Measurements from ENCODE around the gene PLAU.
"Not testable (repeated sequence)": the region's sequence is repeated elsewhere in the genome, so short reads cannot be mapped to it uniquely, and the experiment has no call there.

PLAU gene

DNA sequence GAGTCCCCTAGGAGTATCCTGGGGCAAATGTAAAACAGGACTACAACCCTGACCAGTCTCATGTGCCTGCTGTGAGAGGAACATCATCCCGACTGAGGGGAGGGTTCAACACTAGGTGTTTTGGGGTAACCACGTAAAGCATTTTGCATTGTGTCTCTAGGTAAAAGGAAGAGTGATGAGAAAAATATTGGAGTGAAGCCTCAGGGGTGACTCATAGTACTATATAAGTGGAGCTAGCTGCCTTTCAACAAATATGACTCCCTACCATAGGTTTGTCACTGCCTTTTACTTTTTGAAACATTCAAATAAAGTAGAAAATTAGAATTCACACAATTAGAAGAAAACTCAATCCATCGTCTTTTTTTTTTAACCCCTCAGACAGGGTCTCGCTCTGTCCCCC is 34.0 kb upstream of the PLAU start:
- no peak for DNase-seq (ENCODE audit: low read depth)

DNA sequence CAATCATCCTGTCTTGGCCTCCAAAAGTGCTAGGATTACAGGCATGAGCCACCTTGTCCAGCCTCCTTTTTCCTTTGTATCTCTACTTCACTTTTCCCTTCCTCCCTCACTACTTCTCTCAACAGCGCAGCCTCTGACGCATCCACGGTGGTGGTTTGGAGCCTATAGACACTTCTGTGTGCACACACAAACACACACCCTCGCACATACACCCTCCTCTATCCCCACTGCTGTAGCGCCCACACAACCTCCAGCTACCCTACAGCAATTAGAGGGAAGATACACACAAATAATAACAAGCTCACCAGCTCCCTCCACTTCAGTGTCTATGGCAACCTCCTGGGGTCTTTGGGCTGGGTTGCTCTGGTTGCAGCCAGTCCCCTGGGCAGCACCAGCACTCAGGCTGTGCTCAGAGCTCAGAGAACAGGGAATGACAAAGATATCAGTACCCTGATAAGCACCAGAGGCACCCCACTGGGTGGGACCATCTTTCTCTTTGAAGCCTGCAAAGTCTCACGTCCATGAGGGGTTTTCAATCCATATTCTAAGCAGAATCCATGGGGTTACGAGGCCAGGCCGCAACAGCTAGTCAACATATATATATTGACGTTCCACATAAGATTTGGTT is 33.3 kb upstream of the PLAU start:
- DNase-seq (ENCODE audit: low read depth) = no peak

DNA sequence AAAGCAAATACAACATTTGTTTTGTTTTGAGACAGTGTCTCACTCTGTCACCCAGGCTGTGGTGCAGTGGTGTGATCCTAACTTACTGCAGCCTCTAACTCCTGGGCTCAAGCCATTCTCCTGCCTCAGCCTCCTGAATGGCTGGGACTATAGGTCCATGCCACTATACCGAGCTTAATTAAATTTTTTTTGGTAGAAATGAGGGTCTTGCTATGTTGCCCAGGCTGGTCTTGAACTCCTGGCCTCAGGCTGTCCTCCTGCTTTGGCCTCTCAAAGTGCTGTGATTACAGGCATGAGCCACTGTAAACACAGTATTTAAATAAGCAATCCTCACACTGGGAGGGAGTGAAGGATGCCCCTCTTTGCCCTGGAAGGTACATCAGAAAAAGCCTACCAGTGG is 32.6 kb upstream of the PLAU start:
- DNase-seq (ENCODE audit: low read depth) = no peak

DNA sequence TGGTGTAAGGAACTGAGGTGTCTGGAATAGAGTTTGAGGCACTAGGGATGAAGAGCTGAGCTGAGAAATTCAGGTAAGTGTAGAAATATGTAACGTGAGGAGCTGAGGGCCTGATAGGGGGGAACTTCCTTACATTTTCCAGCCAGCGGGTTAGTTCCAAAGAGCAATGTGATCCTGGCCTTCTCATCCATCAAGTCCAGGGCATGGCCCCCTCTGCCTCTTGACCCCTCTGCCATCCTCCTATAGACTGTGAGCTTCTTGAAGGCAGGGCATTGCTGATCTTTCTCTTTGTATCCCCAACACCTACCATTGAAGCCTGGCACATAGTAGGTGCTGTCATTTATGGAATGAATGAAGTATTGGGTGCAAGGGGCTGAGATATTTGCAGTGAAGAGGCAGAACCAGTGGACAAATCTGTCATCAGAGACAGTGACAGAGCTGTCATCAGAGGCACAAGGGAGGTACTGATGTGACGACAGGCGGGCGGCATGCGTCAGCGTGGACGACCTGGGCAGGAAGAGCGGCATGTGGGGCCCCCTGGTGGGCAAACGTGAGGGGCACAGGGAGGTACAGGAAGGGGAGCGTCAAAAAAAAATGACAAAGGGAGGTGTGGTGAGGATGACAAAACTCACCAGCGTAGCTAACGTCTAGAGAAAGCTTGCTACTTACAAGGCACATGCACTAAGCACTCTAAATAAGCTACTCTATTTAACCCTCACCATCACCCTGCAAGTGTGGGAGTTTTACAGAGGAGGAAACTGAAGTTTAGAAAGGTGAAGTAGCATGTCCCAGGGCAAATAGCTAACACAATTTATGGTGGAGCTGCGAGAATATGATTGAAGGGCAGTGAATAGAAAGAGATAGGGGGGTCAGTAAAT is 31.4 kb upstream of the PLAU start:
- peak; percentile 91 for DNase-seq (ENCODE audit: low read depth)

DNA sequence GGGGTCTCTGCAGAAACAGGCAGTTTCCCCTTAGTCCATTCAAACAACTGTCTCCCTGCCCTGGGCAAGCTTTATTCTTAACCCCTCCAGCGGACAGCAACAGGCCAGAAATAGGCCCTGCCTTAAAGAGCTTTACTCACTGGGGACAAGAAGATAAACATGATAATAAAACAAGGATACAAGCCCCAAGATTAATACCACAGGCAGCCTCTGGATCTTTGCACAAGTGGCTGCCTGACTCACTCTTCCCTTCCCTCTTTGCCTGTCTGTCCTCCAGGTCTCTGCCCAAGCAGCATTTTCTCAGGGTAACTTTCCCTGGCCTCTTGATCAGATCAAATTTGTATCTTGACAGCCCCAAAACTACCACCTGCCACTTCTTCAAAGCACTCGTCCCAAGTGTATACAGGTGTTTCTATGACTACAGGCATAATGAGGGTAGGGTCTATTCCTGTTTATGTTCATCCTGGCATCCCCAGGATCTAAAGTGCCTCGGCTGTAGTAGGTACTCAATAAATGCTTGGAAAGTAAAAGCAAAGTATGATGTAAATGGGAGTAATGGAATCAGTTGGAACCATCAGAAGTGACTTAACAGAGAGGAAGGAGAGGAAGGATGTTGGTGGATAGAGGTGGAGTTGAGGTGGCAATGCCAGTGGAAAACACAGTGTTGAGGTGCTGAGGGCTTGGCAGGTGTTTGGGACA is 29.6 kb upstream of the PLAU start:
- no peak for DNase-seq (ENCODE audit: low read depth)

DNA sequence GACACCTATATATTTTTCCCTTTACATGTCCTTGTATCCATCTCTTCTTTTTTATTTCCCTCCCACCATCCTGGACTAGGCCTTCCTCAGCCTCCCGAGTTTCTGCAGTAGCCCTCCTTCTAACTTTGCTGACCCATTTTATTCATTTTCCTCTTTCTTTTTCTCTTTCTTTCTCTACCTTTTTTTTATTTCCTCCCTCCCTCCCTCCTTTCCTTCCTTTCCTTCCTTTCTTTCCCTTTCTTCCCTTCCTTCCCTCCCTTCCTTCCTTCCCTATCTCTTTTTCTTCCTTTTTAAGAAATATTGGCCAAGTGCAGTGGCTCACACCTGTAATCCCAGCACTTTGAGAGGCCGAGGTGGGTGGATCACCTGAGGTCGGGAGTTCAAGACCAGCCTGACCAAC is 26.9 kb upstream of the PLAU start:
- no peak for DNase-seq (ENCODE audit: low read depth)

DNA sequence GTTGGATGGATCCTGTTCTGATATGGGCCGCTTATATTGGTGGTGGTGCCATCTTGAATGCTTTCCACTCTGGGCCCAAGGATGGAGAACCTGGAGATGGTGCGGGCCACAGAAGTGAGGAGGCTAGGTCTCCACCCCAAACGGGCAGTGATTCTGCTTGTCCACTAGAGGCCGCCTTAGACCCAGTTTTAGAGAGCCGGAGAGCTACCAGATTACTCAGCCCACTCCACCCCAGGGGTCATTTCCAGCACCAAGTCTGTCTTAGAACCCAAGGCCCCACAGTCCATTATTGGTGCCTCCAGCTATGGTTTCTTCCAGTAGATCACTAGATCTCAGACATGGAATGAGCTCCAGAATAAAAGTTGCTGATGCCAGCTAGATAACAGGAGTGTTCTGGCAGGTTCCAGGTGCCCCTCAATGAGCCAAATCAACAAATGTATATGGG is 24.8 kb upstream of the PLAU start:
- peak; percentile 49 for DNase-seq (ENCODE audit: low read depth)

DNA sequence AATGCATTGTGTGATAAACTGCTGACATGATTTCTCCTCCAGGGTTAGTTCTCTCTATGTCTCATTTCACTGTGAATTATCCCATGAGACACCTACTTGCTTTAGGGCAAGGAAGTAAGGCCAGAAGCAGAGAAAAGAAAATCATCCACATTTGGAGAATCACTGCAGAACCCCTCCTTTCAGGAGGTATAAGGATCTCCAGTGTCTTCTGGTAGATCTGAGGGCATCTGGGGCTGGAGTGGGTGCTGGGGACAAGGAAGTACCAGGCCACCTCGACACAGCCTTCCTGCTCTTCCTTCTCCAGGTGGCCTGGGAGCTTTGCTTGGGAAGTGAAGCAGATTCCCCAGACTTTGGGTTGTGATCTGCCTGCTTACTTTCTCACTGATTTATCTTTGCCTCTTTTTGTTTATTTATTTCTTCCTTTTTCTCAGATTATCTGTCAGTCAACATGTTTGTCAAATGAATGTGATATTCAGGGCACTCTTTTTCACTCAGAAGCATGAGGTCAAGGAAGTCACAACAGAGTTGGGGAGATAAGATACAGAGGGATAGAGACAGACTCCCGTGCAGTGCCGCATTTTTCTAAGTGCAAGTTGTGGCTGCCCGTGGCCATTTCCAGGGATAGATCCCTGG is 24.2 kb upstream of the PLAU start:
- no peak for DNase-seq (ENCODE audit: low read depth)

DNA sequence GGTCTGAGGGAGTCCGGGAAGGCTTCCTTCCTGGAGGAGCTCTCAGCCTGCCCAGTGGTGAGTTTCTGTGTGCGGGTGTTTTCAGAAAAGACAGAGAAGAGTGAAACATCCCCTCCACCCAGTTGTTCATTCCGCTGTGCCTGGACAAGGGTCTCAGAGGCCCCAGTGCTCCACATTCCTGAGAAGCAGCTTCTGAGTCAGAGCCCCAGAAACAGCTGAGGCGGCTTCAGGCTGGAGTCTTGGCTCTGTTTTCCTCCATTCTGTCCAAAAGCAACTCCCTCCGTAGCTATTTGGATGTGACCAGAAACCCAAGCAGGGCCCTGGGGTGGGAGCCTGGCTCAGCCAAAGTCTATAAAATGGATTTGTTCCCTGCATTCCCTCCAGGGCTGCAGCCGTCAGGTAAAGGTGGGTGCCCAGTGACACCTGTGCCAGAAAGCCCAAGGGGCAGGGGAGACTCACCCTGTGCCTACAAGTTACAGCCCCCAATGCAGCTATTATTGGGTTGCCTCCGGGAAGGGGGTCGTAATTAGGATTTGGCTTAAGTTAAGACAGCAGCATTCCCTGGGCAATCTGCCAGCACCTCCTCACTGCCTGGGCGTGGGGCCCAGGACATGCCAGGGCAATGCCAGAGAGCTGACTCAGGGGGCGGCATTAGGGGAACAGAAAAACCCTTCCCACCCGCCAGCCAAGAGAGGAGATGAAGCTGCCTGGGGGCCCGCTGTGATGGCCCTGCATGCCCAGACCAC is 23.5 kb upstream of the PLAU start:
- no peak for DNase-seq (ENCODE audit: low read depth)

DNA sequence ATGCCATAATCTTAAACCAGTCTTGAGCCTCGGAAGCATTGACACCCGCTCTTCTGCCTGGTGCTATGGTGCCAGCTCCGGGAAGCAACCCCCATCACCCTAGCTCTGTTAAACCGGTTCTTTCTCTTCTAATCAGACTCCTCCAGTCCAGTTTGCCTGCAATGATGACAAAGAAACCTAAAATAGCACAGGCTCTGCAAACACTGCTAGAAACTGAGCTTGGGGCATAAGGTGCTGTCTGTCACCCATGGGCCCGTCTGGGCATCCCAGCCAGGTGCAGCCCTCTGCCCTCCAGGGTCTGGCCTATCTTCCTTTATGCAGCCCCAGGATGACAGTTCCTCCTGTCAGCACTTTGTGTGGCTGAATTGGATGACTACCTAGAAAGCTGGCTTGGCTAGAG is 22.4 kb upstream of the PLAU start:
- DNase-seq (ENCODE audit: low read depth) = no peak

DNA sequence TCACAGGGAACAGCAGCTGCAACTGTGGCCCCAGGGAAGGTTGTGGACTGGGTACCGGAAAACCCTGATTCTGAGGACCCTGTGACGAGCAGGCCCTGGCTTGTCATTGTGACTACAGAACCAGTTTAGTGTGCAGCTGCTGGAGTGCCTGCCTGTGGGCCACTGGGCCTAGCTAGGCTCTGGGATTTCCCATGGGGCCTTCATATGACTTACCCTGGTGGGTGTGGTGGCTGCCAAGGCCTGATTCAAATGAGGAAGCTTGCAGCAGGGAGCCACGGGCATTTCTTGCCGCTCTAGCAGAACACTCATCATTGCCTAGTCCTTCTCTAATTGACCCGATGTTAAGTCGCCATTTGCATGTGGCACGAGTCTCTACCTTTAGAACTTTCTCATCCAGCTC is 21.9 kb upstream of the PLAU start:
- DNase-seq (ENCODE audit: low read depth) = no peak

DNA sequence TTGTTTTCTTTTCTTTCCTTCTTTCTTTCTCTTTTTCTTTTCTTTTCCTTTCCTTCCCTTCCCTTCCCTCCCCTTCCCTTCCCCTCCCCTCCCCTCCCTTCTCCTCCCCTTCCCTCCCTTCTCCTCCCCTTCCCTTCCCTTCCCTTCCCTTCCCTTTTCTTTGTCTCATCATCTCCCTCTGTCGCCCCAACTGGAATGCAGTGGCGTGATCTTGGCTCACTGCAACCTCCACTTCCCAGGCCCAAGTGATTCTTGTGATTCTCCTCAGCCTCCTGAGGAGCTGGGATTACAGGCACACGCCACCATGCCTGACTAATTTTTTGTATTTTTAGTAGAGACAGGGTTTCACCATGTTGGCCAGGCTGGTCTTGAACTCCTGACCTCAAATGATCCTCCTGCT is 21.5 kb upstream of the PLAU start:
- not testable (repeated sequence) for DNase-seq (ENCODE audit: low read depth)

DNA sequence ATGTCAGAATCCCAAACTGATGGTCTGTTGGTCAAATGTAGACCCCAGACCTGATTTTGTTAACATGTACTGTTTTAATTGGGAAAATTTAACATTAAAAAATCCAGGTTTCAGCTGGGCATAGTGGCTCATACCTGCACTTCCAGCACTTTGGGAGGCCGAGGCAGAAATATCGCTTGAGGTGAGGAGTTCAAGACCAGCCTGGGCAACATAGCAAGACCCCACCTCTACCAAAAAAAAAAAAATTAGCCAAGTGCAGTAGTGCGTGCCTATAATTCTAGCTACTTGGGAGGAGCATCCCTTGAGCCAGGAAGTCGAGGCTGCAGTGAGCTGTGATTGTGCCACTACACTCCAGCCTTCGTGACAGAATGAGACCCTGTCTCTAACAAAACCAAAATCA is 20.7 kb upstream of the PLAU start:
- DNase-seq (ENCODE audit: low read depth) = no peak

DNA sequence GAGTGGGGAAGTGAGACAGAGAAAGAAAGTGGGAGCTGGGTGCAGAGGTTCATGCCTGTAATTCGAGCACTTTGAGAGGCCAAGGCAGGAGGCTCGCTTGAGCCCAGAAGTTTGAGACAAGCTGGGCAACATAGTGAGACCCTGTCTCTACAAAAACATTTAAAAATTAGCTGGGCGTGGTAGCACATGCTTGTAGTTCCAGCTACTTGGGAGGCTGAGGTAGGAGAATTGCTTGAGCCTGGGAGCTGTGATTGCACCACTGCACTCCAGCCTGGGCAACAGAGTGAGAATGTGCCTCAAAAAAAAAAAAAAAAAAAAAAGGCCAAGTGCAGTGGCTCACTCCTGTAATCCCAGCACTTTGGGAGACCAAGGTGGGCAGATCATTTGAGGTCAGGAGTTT is 20.1 kb upstream of the PLAU start:
- DNase-seq (ENCODE audit: low read depth) = not testable (repeated sequence)

DNA sequence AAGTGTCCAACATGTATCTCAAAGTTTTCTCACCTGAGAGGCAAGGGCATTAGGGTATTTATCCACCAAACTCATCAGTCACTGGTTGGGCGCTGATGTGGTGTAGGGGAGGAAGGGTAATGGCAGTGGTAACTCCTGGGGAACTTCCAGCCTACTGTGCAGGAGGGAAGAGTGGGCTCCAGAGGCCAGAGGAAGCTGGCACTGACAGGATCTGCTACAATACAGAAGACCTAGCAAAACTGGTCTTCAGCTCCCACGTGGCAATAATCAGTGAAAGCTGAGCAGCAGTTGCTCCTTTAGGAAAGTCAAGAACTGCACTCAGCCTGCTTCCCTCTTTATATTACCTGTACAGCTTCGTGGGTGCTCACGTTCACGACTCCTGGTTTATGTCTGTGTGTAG is 19.4 kb upstream of the PLAU start:
- DNase-seq (ENCODE audit: low read depth) = no peak

DNA sequence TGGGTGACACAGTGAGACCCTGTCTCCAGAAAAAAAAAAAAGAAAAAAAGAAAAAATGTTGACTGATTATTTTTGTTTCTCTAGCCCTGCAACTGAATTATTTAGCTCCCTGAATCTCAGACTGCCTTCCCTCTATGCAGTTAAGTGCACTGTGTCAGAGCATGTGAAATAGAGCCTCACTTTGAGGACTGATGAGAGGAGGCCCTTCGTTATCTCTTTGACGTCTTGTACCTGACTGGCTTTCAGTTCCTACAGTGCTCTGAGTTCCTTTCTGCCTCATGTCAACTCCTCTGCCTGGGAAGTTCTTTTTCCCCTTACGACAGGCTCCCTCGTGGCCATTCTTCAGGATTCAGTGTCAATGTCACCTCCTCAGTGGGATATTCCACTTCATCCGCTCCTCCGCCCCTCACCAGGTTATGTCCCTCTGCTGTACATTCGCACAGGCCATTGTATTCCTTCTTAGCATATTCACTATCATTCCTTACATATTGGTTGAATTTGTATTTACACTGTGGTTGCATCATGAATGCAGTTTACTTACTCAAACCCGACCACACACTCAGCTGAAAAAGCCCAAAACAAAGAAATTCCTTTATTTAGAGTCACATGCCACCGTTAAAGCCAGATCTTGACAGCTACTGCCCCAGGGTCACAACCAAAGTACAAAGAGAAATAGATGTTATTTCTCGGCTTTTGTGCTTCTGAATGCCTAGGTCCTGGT is 18.5 kb upstream of the PLAU start:
- DNase-seq (ENCODE audit: low read depth) = no peak

DNA sequence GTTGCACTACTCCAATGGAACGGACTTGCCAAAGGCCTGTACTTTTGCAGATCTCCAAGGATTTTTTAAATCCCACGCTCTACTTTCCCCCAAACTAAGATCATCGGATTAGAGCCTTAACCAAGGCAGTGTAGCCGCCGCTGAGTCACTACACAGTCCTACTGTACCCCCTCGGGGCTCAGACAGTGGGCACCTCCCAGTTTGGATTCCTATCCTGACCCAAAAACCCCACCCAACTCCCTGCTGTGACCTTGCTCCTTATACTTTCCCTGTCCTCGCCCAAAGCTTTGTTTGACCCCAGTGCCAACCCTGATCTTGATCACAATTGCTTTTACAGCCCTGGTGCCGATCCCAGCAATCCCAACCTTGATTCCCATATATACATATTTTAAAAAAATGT is 17.5 kb upstream of the PLAU start:
- no peak for DNase-seq (ENCODE audit: low read depth)

DNA sequence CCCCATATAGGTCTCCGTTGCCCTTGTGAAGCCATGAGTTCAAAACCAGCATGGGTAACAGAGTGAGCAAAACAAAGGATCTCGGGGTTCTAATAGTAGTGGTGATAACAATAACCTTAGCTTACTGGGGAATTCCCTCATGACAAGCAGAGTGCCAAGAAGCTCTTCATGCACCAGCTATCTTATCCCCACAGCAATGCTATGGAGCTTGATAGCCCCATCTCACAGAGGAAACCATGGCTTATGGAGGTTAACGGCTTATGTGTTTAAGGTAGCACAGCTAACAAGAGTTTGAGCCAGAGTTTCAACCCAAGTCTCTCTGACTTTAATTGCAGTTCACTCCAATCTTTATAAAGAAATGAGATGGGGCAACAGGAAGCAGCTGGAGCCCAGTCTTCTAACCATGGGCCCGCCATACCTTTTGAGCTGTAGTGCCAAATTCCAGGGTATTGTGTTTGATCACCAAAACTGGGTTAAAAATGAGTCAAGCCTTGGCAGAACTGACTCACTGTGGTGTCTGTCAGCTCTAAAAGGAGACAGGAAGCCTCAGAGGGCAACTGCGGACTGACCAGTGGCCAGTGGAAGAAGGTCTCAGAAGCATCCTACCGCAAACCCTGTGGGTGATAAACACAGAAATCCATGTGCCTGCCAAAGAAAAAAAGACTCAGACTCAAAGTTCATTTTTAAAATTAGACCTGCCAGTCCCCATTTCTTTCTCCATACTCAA is 16.5 kb upstream of the PLAU start:
- no peak for DNase-seq (ENCODE audit: low read depth)

DNA sequence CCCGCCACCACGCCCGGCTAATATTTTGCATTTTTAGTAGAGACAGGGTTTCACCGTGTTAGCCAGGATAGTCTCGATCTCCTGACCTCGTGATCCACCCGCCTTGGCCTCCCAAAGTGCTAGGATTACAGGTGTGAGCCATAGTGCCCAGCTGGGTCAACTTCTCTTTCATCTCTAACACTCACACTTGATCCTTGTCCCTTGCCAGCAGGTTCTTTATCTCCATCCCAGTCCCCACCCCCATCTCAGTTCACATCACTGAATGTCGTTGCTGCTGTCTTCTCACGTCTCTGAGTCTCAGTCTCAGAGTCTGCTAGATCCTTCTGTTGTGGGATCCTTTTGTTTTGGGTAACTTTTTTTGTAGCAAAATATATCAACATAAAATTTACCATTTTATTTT is 15.6 kb upstream of the PLAU start:
- DNase-seq (ENCODE audit: low read depth) = not testable (repeated sequence)

DNA sequence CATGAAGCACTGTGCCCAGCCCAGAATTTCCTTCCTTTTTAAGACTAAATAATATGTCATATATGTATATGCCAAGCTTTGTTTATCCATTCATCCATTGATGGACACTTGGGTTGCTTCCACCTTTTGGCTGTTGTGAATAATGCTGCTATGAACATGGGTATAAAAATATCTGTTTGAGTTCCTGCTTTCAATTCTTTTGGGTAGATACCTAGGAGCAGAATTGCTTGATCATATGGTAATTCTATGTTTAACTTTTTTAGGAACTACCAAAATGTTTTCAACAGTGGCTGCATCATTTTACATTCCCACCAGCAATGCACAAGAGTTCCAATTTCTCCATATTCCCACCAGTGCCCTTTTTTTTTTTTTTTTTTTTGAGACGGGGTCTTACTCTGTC is 13.2 kb upstream of the PLAU start:
- DNase-seq (ENCODE audit: low read depth) = no peak

Data from activated gamma-delta T cell treated with anti-CD3 and anti-CD28 coated beads, Interleukin-2, amount 50 U/mL, for 16 hours (primary cell).